WTC11 (cell line): ENCODE data around the gene HNF1B. TPM values are rescaled to one million over a fixed set of nuclear protein-coding genes. Genes with fewer than 3 reads are reported as not detected.

Experiments used
- ATAC-seq: fragments of 200-7000 bp; cut with Tn5 transposase; 2 replicates; pipeline ENCODE4 v1.10.0; 2021; ENCODE audit warnings: mild to moderate bottlenecking, moderate library complexity
- CTCF ChIA-PET: fragments of 300-600 bp; sonication (Branson Sonifier 250); formaldehyde crosslinking; loops from one replicate; lab custom pipeline; 2021; ENCODE audit warnings: antibody characterized with exemption; lab: Charles Lee
- POLR2A ChIA-PET: fragments of 350-600 bp; sonication (Branson Sonifier 250); formaldehyde crosslinking; loops from one replicate; lab custom pipeline; 2021; ENCODE audit warnings: antibody characterized with exemption; lab: Charles Lee
- DNase-seq: peaks from one replicate; pipeline ENCODE4 v3.0.0; 2021; ENCODE audit warnings: low spot score
- H3K27ac Mint-ChIP-seq: 2 replicates; pipeline ENCODE4 v1.8.0; 2021; ENCODE audit warnings: mixed read lengths
- H3K27me3 Mint-ChIP-seq: 2 replicates; pipeline ENCODE4 v1.8.0; 2021; ENCODE audit warnings: low read depth, mild to moderate bottlenecking, moderate library complexity, mixed read lengths
- H3K36me3 Mint-ChIP-seq: 2 replicates; pipeline ENCODE4 v1.8.0; 2021; ENCODE audit warnings: mixed read lengths
- H3K4me1 Mint-ChIP-seq: 2 replicates; pipeline ENCODE4 v1.8.0; 2022; ENCODE audit warnings: mixed read lengths
- H3K4me3 Mint-ChIP-seq: 2 replicates; pipeline ENCODE4 v1.8.0; 2021; ENCODE audit warnings: mild to moderate bottlenecking, moderate library complexity, mixed read lengths
- H3K9me3 Mint-ChIP-seq: 2 replicates; pipeline ENCODE4 v1.8.0; 2021; ENCODE audit warnings: mixed read lengths
- GTF2I ChIP-seq: fragments of 250-450 bp; sonication (Bioruptor Pico); conservative IDR thresholded peaks from 2 replicates; pipeline ENCODE4 v1.4.0; 2021; ENCODE audit warnings: mild to moderate bottlenecking
- HMGA2 ChIP-seq: fragments of 250-450 bp; sonication (Bioruptor Pico); IDR thresholded peaks from 2 replicates; pipeline ENCODE4 v1.4.0; 2021; ENCODE audit warnings: mild to moderate bottlenecking, moderate library complexity
- JUN ChIP-seq: sonication (generic); formaldehyde crosslinking; IDR thresholded peaks from 2 replicates; pipeline ENCODE4 v1.8.0; 2023; ENCODE audit warnings: mild to moderate bottlenecking, missing genetic modification reagents
- MXD4 ChIP-seq: fragments of 250-450 bp; sonication (Bioruptor Pico); IDR thresholded peaks from 2 replicates; pipeline ENCODE4 v1.8.0; 2021; ENCODE audit warnings: mild to moderate bottlenecking, moderate library complexity, borderline replicate concordance
- NFYB ChIP-seq: sonication (generic); formaldehyde crosslinking; conservative IDR thresholded peaks from 2 replicates; pipeline ENCODE4 v1.8.0; 2022; ENCODE audit warnings: low read depth, missing genetic modification reagents
- SMAD3 ChIP-seq: sonication (generic); formaldehyde crosslinking; IDR thresholded peaks from 2 replicates; pipeline ENCODE4 v1.8.0; 2022; ENCODE audit warnings: missing genetic modification reagents, mild to moderate bottlenecking, borderline replicate concordance
- TEAD1 ChIP-seq: sonication (generic); formaldehyde crosslinking; IDR thresholded peaks from 2 replicates; pipeline ENCODE4 v1.8.0; 2022; ENCODE audit warnings: mild to moderate bottlenecking, missing genetic modification reagents
- total RNA-seq: library from RNA; stranded (reverse); gene quantifications from 3 replicates; pipeline ENCODE4 v1.2.3, GENCODE V29; 2021
- TF ChIP-seq, protein P1 (sequence below): sonication (generic); formaldehyde crosslinking; IDR thresholded peaks from 2 replicates; pipeline ENCODE4 v1.8.1; 2022; ENCODE audit warnings: missing genetic modification reagents, borderline replicate concordance
- TF ChIP-seq, protein P2 (sequence below): sonication (generic); formaldehyde crosslinking; IDR thresholded peaks from 2 replicates; pipeline ENCODE4 v1.8.1; 2023; ENCODE audit warnings: mild to moderate bottlenecking, missing genetic modification reagents
- TF ChIP-seq, protein P3 (sequence below): sonication (generic); formaldehyde crosslinking; IDR thresholded peaks from 2 replicates; pipeline ENCODE4 v1.8.1; 2023; ENCODE audit warnings: mild to moderate bottlenecking, missing genetic modification reagents, moderate library complexity
- TF ChIP-seq, protein P4 (sequence below): sonication (generic); formaldehyde crosslinking; IDR thresholded peaks from 2 replicates; pipeline ENCODE4 v1.8.1; 2022; ENCODE audit warnings: mild to moderate bottlenecking, missing genetic modification reagents, moderate library complexity, borderline replicate concordance
- TF ChIP-seq, protein P5 (sequence below): sonication (generic); formaldehyde crosslinking; IDR thresholded peaks from 2 replicates; pipeline ENCODE4 v1.8.1; 2023; ENCODE audit warnings: mild to moderate bottlenecking, missing genetic modification reagents
- TF ChIP-seq, protein P6 (sequence below): sonication (generic); formaldehyde crosslinking; IDR thresholded peaks from 2 replicates; pipeline ENCODE4 v1.8.1; 2023; ENCODE audit warnings: mild to moderate bottlenecking, missing genetic modification reagents, borderline replicate concordance

The HNF1B gene
- total RNA-seq, 1 experiment from 2014 or later = 0.26 TPM

DNA sequence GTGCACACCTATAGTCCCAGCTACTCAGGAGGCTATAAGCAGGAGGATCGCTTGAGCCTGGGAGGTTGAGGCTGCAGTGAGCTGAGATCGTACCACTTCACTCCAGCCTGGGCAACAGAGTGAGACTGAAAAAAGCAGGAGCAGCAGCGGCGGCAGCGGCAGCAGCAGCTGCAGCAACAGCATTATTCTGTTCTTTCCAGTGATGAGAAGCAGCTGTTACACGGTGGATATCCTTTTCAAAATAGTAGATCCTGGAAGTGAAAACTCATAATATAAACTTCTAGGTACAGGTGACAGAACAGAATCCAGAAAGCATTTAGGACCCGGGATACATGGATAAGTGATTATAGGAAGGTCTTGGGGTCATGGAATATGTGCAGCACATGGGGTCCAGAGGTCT lies 17.8 kb upstream of the HNF1B start:
- Mint-ChIP-seq H3K36me3 (peaks cover 5% of the 10 kb centered on the region), H3K9me3 (peaks cover 8% of the 10 kb centered on the region), H3K4me3 (no peak overlapping the region)
- POLR2A ChIA-PET = no interaction called here
- no peak for DNase-seq
- TF ChIP-seq GTF2I (no peak), SMAD3 (no peak), HMGA2 (CRISPR knock-in tag) (no peak)
- TF ChIP-seq, protein P1, sequence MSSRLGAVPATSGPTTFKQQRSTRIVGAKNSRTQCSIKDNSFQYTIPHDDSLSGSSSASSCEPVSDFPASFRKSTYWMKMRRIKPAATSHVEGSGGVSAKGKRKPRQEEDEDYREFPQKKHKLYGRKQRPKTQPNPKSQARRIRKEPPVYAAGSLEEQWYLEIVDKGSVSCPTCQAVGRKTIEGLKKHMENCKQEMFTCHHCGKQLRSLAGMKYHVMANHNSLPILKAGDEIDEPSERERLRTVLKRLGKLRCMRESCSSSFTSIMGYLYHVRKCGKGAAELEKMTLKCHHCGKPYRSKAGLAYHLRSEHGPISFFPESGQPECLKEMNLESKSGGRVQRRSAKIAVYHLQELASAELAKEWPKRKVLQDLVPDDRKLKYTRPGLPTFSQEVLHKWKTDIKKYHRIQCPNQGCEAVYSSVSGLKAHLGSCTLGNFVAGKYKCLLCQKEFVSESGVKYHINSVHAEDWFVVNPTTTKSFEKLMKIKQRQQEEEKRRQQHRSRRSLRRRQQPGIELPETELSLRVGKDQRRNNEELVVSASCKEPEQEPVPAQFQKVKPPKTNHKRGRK (CRISPR knock-in tag) = no peak
- TF ChIP-seq, all 79 proteins: peak for 0
- ATAC-seq = no peak
- Mint-ChIP-seq H3K4me1 (no peaks in the 10 kb centered on the region), H3K27ac (no peak overlapping the region), H3K27me3 (peaks cover 14% of the 10 kb centered on the region)
- CTCF ChIA-PET = interaction anchor here (2.0 kb wide), 1 partner anchor 8 kb away, joined by 4 read pairs; no protein-coding TSS in a partner anchor

DNA sequence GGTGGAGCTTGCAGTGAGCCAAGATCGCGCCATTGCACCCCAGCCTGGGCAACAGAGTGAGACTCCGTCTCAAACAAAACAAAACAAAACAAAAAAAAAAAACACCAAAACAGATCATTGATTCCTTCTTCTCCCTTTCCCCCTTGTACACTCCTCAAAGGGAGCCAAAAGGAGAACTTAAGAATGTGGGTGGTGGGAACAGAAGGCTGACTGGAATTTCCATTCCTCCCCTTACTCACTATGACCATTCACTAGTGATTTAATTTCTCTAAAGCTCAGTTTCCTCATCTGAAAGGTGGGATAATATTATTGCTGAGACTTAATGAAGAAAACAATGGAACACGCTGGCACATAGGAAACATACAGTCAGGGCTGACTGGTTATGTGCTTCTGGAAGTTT lies 17.1 kb upstream of the HNF1B start:
- Mint-ChIP-seq H3K27me3 (peaks cover 8% of the 10 kb centered on the region), H3K9me3 (peaks cover under 1% of the 10 kb centered on the region), H3K4me3 (no peak overlapping the region), H3K4me1 (no peaks in the 10 kb centered on the region), H3K27ac (no peak overlapping the region), H3K36me3 (peaks cover under 1% of the 10 kb centered on the region; the same call in 1 of the 2 replicates)
- no peak for ATAC-seq
- TF ChIP-seq, protein P2, sequence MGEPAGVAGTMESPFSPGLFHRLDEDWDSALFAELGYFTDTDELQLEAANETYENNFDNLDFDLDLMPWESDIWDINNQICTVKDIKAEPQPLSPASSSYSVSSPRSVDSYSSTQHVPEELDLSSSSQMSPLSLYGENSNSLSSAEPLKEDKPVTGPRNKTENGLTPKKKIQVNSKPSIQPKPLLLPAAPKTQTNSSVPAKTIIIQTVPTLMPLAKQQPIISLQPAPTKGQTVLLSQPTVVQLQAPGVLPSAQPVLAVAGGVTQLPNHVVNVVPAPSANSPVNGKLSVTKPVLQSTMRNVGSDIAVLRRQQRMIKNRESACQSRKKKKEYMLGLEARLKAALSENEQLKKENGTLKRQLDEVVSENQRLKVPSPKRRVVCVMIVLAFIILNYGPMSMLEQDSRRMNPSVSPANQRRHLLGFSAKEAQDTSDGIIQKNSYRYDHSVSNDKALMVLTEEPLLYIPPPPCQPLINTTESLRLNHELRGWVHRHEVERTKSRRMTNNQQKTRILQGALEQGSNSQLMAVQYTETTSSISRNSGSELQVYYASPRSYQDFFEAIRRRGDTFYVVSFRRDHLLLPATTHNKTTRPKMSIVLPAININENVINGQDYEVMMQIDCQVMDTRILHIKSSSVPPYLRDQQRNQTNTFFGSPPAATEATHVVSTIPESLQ (CRISPR knock-in tag) = no peak
- TF ChIP-seq, protein P3, sequence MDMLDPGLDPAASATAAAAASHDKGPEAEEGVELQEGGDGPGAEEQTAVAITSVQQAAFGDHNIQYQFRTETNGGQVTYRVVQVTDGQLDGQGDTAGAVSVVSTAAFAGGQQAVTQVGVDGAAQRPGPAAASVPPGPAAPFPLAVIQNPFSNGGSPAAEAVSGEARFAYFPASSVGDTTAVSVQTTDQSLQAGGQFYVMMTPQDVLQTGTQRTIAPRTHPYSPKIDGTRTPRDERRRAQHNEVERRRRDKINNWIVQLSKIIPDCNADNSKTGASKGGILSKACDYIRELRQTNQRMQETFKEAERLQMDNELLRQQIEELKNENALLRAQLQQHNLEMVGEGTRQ (CRISPR knock-in tag) = no peak
- TF ChIP-seq, protein P4, sequence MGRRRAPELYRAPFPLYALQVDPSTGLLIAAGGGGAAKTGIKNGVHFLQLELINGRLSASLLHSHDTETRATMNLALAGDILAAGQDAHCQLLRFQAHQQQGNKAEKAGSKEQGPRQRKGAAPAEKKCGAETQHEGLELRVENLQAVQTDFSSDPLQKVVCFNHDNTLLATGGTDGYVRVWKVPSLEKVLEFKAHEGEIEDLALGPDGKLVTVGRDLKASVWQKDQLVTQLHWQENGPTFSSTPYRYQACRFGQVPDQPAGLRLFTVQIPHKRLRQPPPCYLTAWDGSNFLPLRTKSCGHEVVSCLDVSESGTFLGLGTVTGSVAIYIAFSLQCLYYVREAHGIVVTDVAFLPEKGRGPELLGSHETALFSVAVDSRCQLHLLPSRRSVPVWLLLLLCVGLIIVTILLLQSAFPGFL (CRISPR knock-in tag) = no peak
- TF ChIP-seq NFYB (CRISPR knock-in tag) = no peak
- TF ChIP-seq, protein P5, sequence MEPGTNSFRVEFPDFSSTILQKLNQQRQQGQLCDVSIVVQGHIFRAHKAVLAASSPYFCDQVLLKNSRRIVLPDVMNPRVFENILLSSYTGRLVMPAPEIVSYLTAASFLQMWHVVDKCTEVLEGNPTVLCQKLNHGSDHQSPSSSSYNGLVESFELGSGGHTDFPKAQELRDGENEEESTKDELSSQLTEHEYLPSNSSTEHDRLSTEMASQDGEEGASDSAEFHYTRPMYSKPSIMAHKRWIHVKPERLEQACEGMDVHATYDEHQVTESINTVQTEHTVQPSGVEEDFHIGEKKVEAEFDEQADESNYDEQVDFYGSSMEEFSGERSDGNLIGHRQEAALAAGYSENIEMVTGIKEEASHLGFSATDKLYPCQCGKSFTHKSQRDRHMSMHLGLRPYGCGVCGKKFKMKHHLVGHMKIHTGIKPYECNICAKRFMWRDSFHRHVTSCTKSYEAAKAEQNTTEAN (CRISPR knock-in tag) = no peak
- no peak for TF ChIP-seq MXD4
- TF ChIP-seq JUN (CRISPR knock-in tag) = no peak
- TF ChIP-seq TEAD1 (CRISPR knock-in tag) = no peak
- TF ChIP-seq, protein P6, sequence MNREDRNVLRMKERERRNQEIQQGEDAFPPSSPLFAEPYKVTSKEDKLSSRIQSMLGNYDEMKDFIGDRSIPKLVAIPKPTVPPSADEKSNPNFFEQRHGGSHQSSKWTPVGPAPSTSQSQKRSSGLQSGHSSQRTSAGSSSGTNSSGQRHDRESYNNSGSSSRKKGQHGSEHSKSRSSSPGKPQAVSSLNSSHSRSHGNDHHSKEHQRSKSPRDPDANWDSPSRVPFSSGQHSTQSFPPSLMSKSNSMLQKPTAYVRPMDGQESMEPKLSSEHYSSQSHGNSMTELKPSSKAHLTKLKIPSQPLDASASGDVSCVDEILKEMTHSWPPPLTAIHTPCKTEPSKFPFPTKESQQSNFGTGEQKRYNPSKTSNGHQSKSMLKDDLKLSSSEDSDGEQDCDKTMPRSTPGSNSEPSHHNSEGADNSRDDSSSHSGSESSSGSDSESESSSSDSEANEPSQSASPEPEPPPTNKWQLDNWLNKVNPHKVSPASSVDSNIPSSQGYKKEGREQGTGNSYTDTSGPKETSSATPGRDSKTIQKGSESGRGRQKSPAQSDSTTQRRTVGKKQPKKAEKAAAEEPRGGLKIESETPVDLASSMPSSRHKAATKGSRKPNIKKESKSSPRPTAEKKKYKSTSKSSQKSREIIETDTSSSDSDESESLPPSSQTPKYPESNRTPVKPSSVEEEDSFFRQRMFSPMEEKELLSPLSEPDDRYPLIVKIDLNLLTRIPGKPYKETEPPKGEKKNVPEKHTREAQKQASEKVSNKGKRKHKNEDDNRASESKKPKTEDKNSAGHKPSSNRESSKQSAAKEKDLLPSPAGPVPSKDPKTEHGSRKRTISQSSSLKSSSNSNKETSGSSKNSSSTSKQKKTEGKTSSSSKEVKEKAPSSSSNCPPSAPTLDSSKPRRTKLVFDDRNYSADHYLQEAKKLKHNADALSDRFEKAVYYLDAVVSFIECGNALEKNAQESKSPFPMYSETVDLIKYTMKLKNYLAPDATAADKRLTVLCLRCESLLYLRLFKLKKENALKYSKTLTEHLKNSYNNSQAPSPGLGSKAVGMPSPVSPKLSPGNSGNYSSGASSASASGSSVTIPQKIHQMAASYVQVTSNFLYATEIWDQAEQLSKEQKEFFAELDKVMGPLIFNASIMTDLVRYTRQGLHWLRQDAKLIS = no peak
- DNase-seq = no peak
- CTCF ChIA-PET = interaction anchor here (2.0 kb wide), 1 partner anchor 9 kb away, joined by 4 read pairs; no protein-coding TSS in a partner anchor
- POLR2A ChIA-PET = no interaction called here
